C4-2B (cell line): ENCODE data around the gene NOC2L.

ENCODE experiments used
- CTCF ChIP-seq: fragments of 450-650 bp; conservative IDR thresholded peaks from 2 replicates; pipeline ENCODE4 v1.5.1; 2017; ENCODE audit warnings: mild to moderate bottlenecking
- ZFX ChIP-seq: fragments of 450-650 bp; IDR thresholded peaks from 2 replicates; pipeline ENCODE4 v1.6.1; 2017

- TF ChIP-seq CTCF (no peak), ZFX (no peak)
Measured at GRCh38 chr1:972726-973458, 13.8 kb upstream of the NOC2L start.
